ENCODE results near the gene THAP4.
"Not testable (repeated sequence)": the region's sequence is repeated elsewhere in the genome, so short reads cannot be mapped to it uniquely, and the experiment has no call there.

Gene THAP4

DNA sequence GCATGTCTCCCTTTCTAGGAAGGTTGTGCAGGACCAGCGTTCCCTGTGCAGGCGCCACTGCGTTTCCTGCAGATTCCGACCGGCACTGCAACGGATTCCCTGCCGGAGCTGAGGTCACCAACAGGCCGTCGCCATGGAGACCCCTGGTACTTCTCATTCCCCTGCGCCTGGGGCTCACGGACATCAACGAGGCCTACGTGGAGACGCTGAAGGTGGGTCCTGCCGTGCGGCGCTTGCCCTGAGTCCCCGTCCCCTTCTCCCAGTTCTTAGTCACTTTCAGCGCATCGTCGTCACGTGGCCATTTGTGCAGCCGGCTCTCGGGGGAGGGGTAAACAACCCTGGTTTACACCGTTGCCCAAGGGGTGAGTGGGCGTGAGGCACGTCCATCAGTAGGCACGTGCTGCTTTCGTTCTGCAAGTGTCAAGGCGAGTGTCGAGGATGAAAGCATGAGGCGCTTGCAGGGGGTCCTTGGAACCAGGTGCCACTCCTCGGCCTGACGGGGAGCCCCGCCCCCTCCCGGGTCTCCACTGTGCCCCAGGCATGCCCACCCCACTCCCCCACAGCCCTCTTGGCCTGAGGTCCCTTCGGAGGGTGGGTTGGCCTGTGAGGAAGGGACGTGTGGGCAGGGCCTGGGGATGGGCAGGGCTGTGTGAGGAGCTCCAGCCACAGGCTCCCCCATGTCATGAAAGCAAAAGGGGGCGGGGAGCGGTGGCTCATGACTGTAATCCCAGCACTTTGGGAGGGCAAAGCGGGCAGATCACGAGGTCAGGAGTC lies 29.9 kb upstream of the THAP4 start:
- no peak for DNase-seq (ENCODE audit: low read depth in 2 of 2)

DNA sequence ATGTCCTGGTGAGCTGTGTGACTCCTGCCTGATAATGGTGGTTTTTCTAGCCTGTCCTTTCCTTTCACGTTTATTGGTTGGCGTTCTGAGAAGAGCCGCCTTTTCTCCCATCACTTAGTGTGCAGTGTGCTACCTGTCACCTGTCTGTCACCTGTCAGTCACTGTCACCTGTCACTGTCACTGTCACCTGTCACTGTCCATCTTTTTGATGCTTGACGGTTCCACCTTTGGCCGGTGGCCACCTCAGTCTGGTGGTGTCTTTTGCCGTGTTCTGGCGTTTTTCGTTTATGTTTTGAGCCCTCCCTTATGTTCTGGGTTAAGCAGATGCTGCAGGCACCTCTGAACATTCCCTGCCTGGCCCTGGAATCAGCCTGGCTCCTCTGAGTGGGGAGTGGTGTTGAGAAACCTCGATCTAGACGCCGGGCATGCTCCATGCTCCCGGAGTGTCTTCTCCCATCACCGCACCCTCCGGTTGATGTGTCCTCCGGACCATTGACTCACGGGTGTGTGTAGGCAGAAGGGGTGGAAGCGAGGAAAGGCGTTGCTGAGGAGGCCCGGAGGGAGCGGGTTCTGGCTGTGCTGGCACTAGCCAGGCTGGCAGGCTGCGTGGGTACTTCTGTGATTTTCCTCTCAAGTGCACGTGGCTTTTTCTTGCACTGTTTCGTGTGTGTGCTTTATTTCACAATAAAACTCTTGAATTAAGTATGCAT lies 28.9 kb upstream of the THAP4 start:
- DNase-seq (ENCODE audit: low read depth in 2 of 2): no peak

DNA sequence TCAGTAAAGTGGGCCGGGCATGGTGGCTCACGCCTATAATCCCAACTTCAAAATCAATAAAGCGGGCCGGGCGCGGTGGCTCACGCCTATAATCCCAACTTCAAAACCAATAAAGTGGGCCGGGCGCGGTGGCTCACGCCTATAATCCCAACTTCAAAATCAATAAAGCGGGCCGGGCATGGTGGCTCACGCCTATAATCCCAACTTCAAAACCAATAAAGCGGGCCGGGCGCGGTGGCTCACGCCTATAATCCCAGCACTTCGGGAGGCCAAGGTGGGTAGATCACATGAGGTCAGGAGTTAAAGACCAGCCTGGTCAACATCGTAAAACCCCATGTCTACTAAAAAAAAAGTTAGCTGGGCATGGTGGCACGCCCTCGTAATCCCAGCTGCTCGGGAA lies 25.8 kb upstream of the THAP4 start:
- not testable (repeated sequence) for DNase-seq (ENCODE audit: low read depth in 2 of 2)

DNA sequence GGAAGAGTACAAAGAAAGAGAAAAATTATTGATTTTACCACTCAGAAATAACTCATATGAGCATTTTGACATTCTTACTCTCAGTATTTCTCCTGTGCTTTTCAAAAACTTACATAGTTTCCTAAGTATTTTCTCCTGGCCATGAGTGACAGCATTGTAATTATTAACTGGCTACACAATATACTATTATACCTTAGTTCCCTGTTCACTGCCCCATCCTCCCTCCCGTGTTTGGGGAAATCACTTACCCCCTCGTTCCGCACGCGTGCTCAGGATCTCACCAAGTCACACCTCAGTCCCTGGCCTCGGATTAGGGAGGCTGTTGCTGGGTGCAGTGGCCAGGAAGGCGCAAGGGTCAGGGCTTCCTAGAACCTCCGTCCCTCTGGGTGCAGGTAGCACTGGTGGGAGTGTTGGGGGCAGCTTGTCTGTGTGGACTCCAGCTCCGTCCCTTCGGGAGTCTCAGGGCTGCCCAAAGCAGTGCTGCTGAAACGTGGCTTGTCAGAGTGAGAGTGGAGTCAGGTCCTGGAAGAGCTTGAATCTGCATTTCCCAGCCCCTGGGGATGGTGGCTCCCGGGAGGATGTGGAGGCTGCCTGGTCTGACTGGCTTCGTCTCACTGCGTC lies 23.7 kb upstream of the THAP4 start:
- no peak for DNase-seq (ENCODE audit: low read depth in 2 of 2)

DNA sequence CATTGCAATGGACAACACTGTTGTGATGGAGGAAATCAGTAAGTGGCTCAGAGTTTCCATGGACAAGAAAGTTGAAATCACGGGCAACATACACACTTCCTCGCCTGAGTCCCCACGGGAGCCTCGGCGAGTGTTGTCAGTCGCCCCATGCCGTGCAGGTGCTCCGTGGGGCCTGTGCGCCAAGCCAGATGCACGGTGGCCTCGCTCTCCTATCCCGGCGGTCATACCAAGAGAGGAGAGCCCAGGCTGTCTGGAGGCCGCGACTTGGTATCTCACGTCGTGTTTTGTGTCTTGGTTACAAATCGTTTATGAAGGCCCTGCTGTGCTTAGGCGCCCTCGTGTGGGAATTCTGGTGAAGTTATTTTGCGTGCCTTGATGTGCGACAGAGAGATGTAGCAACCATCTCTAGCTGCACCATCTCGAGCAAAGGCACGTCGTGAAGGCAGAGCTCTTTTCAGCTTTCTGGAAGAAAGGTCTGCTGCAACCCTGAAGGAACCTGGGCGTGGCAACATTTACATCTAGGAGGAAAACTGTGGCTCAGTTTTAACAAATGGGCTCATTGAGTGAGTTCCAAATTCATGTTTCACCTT lies 22.3 kb upstream of the THAP4 start:
- DNase-seq (ENCODE audit: low read depth in 2 of 2): peak in 1 of 2 donors; percentile 20

GRCh38 chr2:241658296-241658695 lies 21.3 kb upstream of the THAP4 start:
- DNase-seq (ENCODE audit: low read depth in 2 of 2): no peak

- DNase-seq (ENCODE audit: low read depth in 2 of 2): no peak
These were observed 20.9 kb upstream of the THAP4 start for GRCh38 chr2:241657786-241658254.

GRCh38 chr2:241656190-241656741 lies 19.3 kb upstream of the THAP4 start:
- no peak for DNase-seq (ENCODE audit: low read depth in 2 of 2)

DNA sequence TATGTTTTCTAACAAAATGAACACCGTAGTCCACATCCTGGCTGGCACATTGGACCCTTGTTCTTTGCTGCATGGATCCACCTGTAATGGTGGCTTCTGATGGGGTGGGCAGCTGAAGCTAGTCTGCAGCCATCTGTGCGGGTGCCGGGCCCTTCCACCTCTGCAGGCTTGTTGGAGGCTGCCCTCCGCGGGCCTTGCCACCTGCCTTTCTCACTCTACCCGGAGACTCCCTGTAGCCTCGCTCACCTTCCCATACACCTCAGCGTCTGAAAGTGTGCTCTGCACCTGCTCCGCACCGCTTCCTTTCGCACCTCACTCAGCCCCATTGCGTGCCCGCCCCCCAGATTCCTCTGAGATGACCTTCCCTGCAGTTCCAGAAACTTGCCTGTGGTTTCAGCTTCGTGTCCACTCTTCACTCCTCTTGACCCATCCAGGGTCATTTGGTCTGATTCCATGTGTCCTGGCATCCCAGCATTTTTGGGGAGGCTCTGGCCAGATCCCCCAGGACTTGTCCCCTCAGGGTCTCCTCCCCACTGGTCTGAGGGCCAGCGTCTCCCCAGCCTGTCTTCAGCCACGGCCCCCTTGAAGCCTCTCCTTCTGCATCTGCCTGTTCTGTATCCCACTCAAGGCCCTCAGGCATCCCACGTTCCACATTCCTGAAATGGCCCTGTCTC lies 18.7 kb upstream of the THAP4 start:
- no peak for DNase-seq (ENCODE audit: low read depth in 2 of 2)

DNA sequence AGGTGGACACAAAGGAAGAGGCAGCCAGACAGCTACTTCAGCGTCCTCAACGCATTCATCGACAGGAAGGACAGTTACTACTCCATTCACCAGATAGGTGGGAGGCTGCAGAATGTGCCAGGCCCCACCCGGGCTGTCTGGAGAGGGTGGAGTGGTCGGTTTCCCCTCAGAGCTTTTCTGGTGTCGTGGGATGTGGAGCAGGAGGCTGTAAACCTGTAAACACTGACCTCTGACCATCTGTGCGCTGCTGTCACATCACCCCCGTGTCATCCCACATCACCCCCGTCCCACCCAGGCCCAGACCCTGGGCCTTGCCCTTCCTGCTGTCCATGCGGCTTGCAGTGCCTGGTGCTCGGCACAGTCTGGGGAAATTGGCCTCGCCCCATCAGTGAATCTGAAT lies 17.6 kb upstream of the THAP4 start:
- no peak for DNase-seq (ENCODE audit: low read depth in 2 of 2)

- no peak for DNase-seq (ENCODE audit: low read depth in 2 of 2)
These were observed 16.3 kb upstream of the THAP4 start for GRCh38 chr2:241653210-241653750.

- no peak for DNase-seq (ENCODE audit: low read depth in 2 of 2)
These were observed 15.8 kb upstream of the THAP4 start for GRCh38 chr2:241652722-241653121.

DNA sequence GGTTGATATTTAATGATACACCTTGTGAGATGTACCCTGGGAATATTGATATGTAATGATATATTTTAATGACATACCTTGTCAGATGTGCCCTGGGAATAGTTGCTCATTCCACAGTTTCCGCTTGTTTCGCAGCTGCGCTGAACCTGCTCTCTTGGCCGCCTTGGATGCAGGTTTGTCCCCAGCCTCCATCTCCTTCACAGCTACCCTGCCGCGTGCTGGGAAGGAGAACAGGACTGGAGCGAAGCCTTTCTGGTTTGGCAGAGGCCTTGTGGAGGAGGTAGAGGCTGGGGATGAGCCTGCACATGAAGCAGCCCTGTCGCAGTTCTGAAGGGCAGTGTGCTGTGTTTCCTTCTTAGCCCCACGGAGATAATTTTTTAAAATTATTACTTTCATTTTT lies 15.2 kb upstream of the THAP4 start:
- DNase-seq (ENCODE audit: low read depth in 2 of 2): no peak

DNA sequence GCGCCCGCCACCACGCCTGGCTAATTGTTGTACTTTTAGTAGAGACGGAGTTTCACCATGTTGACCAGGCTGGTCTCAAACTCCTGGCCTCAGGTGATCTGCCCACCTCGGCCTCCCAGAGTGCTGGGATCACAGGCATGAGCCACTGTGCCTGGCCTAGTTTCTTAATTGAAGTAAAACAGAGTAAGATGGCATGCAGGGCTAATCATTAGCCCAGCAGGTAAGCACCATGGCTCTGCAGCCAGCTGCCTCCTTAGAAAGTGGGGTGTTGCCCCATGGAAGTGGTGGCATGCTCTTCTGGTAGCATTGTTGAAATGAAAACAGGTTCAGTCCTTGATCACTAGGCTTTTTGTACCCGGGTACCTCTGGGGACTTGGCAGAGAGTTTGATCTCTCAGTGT lies 13.0 kb upstream of the THAP4 start:
- no peak for DNase-seq (ENCODE audit: low read depth in 2 of 2)

DNA sequence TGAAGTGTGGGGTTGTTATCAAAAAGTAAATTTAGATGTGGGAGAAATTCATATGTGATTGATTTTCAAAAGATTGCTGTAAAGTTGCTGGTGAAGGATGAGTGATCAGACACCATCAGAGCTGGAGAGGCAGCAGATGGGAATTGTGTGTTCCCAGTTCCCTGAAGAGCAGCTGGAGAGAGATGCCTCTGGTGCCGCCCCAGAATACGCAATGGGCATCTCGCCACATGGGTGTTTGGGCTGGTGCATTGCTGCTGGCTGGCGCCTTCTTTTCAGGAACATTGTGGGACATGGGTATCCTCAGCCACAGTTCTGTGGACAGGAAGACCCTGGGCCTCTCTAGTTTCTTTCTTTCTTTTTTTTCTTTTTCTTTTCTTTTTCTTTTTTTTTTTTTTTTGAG lies 12.4 kb upstream of the THAP4 start:
- DNase-seq (ENCODE audit: low read depth in 2 of 2): no peak

DNA sequence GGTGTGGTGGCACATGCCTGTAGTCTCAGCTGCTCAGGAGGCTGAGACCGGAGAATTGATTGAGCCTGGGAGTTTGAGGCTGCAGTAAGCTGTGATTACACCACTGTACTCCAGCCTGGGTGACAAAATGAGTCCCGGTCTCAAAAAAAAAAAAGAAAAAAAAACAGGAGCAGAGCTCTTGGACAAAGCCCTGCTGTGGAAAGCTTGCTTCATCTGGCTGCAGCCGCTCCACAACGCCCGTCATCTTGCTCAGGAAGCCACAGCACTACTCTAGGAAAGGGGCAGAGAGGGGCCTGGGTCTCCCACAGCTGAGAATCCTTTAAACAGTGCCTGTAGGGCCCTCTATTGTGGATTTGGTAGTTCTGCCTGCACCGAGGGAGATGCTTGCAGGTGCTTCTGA lies 11.5 kb upstream of the THAP4 start:
- DNase-seq (ENCODE audit: low read depth in 2 of 2): no peak

GRCh38 chr2:241645915-241646645 lies 9.1 kb upstream of the THAP4 start:
- no peak for DNase-seq (ENCODE audit: low read depth in 2 of 2)

GRCh38 chr2:241645056-241645914 lies 8.3 kb upstream of the THAP4 start:
- no peak for DNase-seq (ENCODE audit: low read depth in 2 of 2)

DNA sequence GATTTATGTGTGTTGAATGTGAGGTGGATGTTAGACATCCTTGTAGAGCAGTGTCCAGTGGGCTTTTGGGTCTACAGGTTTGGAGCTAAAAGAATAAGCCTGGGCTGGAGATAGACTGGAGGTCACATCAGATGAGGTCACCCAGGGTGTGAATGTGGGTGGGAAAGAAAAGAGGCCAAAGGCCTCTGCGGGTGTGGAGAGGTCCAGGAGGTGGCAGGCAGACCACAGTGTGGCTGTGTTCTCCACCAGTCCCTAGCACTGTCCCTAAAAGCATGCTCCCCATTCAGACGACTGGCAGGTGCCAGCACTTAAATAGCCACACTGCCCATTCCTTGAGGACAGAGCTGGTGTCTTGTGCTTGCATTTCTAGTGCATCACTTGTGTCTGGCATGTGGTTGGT lies 4.7 kb upstream of the THAP4 start:
- DNase-seq (ENCODE audit: low read depth in 2 of 2): no peak

Data from stimulated activated CD4-positive, alpha-beta T cell treated with anti-CD3 and anti-CD28 coated beads, Interleukin-15, amount 100 ng/mL, for 48 hours (primary cell).